Loucy (cell line): ENCODE measurements around the gene SLC9B1.
"Not testable (repeated sequence)": the region's sequence is repeated elsewhere in the genome, so short reads cannot be mapped to it uniquely, and the experiment has no call there.

Source experiments
- H2AFZ ChIP-seq: fragments of 200-600 bp; sonication (generic); 2 replicates; pipeline ENCODE4 v1.6.0; 2016; ENCODE audit warnings: antibody characterized with exemption, mild to moderate bottlenecking, low read length, moderate library complexity
- H3F3A ChIP-seq: fragments of 200-600 bp; 2 replicates; pipeline ENCODE4 v1.6.0; 2016; ENCODE audit warnings: antibody characterized with exemption, low read depth, mild to moderate bottlenecking
- H3K27me3 ChIP-seq: fragments of 200-600 bp; sonication (generic); 2 replicates; pipeline ENCODE4 v1.6.1; 2014; ENCODE audit warnings: low read length, mild to moderate bottlenecking; ENCODE audit not compliant: insufficient read depth, poor library complexity, severe bottlenecking
- H3K36me3 ChIP-seq: fragments of 200-600 bp; sonication (generic); 2 replicates; pipeline ENCODE4 v1.6.1; 2016; ENCODE audit warnings: low read length; ENCODE audit not compliant: insufficient read depth
- H3K4me1 ChIP-seq: fragments of 200-600 bp; sonication (generic); 2 replicates; pipeline ENCODE4 v1.5.1; 2014; ENCODE audit warnings: low read length, mild to moderate bottlenecking; ENCODE audit not compliant: insufficient read depth, poor library complexity, severe bottlenecking
- H3K4me2 ChIP-seq: fragments of 200-600 bp; sonication (generic); 2 replicates; pipeline ENCODE4 v1.6.0; 2014; ENCODE audit warnings: antibody characterized with exemption, low read length, low read depth, mild to moderate bottlenecking; ENCODE audit not compliant: poor library complexity, severe bottlenecking
- H3K4me3 ChIP-seq: fragments of 200-600 bp; sonication (generic); 2 replicates; pipeline ENCODE4 v1.5.1; 2014; ENCODE audit warnings: low read length, mild to moderate bottlenecking, mixed read lengths; ENCODE audit not compliant: poor library complexity, severe bottlenecking
- H3K79me2 ChIP-seq: fragments of 200-600 bp; sonication (generic); 2 replicates; pipeline ENCODE4 v1.6.1; 2014; ENCODE audit warnings: low read length; ENCODE audit not compliant: insufficient read depth
- H3K9ac ChIP-seq: fragments of 200-600 bp; sonication (generic); 2 replicates; pipeline ENCODE4 v1.6.0; 2014; ENCODE audit warnings: mild to moderate bottlenecking, low read depth, low read length, moderate library complexity; ENCODE audit not compliant: poor library complexity, severe bottlenecking
- H3K9me2 ChIP-seq: fragments of 200-600 bp; sonication (generic); replicated peaks from 2 replicates; pipeline ENCODE4 v1.6.1; 2016; ENCODE audit warnings: low read depth, low read length, mixed read lengths
- H3K9me3 ChIP-seq: fragments of 200-600 bp; sonication (generic); 2 replicates; pipeline ENCODE4 v1.6.1; 2014; ENCODE audit warnings: mild to moderate bottlenecking, antibody characterized with exemption, low read length, low read depth; ENCODE audit not compliant: insufficient read depth
- H4K20me1 ChIP-seq: fragments of 200-600 bp; sonication (generic); 2 replicates; pipeline ENCODE4 v1.6.0; 2014; ENCODE audit warnings: antibody characterized with exemption, low read length, mild to moderate bottlenecking; ENCODE audit not compliant: insufficient read depth, poor library complexity, severe bottlenecking
- CTCF ChIP-seq: fragments of 200-600 bp; sonication (generic); conservative IDR thresholded peaks from 2 replicates; pipeline ENCODE4 v1.5.1; 2014; ENCODE audit warnings: mild to moderate bottlenecking, antibody characterized with exemption, low read length
- EZH2phosphoT487 ChIP-seq: fragments of 200-600 bp; IDR thresholded peaks from 2 replicates; pipeline ENCODE4 v1.6.1; 2018; ENCODE audit warnings: antibody characterized with exemption, mild to moderate bottlenecking, moderate library complexity, borderline replicate concordance

The SLC9B1 gene

GRCh38 chr4:102945066-102945465 lies 74.4 kb downstream of the SLC9B1 start:
- no peak overlapping the region for H2AFZ ChIP-seq
- TF ChIP-seq EZH2phosphoT487 (no peak), CTCF (no peak)
- H3K9me2 ChIP-seq, result no peaks in the 10 kb centered on the region
- H3F3A ChIP-seq, result no peaks in the 10 kb centered on the region
- no peak overlapping the region for H3K4me3 ChIP-seq
- no peaks in the 10 kb centered on the region for H3K4me1 ChIP-seq
- no peaks in the 10 kb centered on the region for H3K27me3 ChIP-seq
- no peaks in the 10 kb centered on the region for H3K36me3 ChIP-seq
- H3K9ac ChIP-seq, result no peak overlapping the region
- no peak overlapping the region for H3K4me2 ChIP-seq
- no peaks in the 10 kb centered on the region for H3K79me2 ChIP-seq
- no peaks in the 10 kb centered on the region for H3K9me3 ChIP-seq
- H4K20me1 ChIP-seq, result no peaks in the 10 kb centered on the region

GRCh38 chr4:102938063-102938462 lies 81.4 kb downstream of the SLC9B1 start:
- not testable (repeated sequence) for H3F3A ChIP-seq, H4K20me1 ChIP-seq, H3K27me3 ChIP-seq, H3K36me3 ChIP-seq, H3K4me2 ChIP-seq, H3K9me3 ChIP-seq, H3K79me2 ChIP-seq, H3K9me2 ChIP-seq, H3K4me3 ChIP-seq, H3K9ac ChIP-seq, H3K4me1 ChIP-seq, H2AFZ ChIP-seq

- TF ChIP-seq CTCF (no peak), EZH2phosphoT487 (no peak)
- Histone ChIP-seq H2AFZ (no peak overlapping the region), H3F3A (no peaks in the 10 kb centered on the region), H3K4me2 (no peak overlapping the region), H3K27me3 (no peaks in the 10 kb centered on the region), H3K4me3 (no peak overlapping the region), H3K9me2 (no peaks in the 10 kb centered on the region), H3K9ac (no peak overlapping the region), H3K79me2 (no peaks in the 10 kb centered on the region), H3K9me3 (no peaks in the 10 kb centered on the region), H3K4me1 (no peaks in the 10 kb centered on the region), H4K20me1 (no peaks in the 10 kb centered on the region), H3K36me3 (no peaks in the 10 kb centered on the region)
These were observed 83.8 kb downstream of the SLC9B1 start for GRCh38 chr4:102935716-102936115.

GRCh38 chr4:102919697-102920096 lies 99.8 kb downstream of the SLC9B1 start:
- not testable (repeated sequence) for H3K36me3 ChIP-seq, H3K4me2 ChIP-seq, H3K27me3 ChIP-seq, H3F3A ChIP-seq, H3K9ac ChIP-seq, H4K20me1 ChIP-seq, H3K4me1 ChIP-seq, H3K79me2 ChIP-seq, H3K4me3 ChIP-seq, H3K9me3 ChIP-seq, H3K9me2 ChIP-seq, H2AFZ ChIP-seq
